Activated naive CD4-positive, alpha-beta T cell treated with anti-CD3 and anti-CD28 coated beads, Interleukin-2, amount 50 U/mL, for 24 hours (primary cell): ENCODE measurements around the gene PHF21B.
"Not testable (repeated sequence)": the region's sequence is repeated elsewhere in the genome, so short reads cannot be mapped to it uniquely, and the experiment has no call there.

Experiments
- H3K27ac Mint-ChIP-seq: one replicate; pipeline ENCODE4 v1.8.0; 2021; ENCODE audit warnings: mild to moderate bottlenecking, mixed read lengths
- H3K27me3 Mint-ChIP-seq: one replicate; pipeline ENCODE4 v1.8.0; 2021; ENCODE audit warnings: mixed read lengths
- H3K36me3 Mint-ChIP-seq: one replicate; pipeline ENCODE4 v1.8.0; 2021; ENCODE audit warnings: mixed read lengths
- H3K4me1 Mint-ChIP-seq: one replicate; pipeline ENCODE4 v1.8.0; 2021; ENCODE audit warnings: mixed read lengths
- H3K4me3 Mint-ChIP-seq: one replicate; pipeline ENCODE4 v1.8.0; 2021; ENCODE audit warnings: mild to moderate bottlenecking, mixed read lengths
- H3K9me3 Mint-ChIP-seq: one replicate; pipeline ENCODE4 v1.8.0; 2021; ENCODE audit warnings: mixed read lengths

The PHF21B gene

DNA sequence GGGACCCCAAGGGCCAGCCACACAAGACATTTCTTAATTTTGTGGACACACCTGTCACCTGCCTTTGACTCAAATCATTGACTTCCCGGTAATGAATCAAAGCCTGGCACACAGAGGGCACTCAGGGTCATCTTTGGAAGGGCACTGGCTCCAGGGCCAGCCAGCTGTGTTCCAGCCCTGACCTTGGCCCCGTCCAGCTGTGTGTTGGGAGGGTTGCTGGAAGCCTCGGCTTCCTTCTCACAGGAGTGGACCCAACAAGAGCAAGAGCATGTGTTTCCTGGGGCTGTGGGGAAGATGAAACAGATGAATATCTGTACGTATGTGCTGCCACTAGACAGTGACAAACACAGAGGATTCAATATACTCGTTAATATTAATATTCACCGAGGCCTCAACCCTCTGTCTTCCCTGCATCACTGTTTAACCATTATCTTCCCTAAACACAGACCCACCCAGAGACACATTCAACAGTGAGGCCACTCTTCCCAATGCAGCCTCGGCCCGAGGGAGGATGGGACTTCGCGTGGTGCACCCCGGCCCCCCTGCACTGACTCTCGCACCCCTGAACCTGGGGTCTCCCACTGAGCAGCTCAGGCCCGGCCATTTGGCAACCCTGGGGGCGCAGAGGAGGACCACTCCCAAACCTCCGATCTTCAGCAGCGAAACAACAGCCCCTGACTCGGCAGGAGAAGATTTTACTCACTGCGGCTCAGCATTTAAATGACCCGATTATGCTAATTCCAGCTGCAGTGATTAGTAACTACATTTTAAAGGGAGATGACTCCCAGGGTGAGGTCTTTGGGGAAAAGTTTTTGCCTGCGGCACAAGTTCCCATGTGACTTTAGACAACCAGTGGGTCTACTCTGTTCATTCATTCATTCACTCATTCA is 45.7 kb downstream of the PHF21B start:
- no peak overlapping the region for H3K27ac Mint-ChIP-seq
- H3K4me1 Mint-ChIP-seq, result no peaks in the 10 kb centered on the region

DNA sequence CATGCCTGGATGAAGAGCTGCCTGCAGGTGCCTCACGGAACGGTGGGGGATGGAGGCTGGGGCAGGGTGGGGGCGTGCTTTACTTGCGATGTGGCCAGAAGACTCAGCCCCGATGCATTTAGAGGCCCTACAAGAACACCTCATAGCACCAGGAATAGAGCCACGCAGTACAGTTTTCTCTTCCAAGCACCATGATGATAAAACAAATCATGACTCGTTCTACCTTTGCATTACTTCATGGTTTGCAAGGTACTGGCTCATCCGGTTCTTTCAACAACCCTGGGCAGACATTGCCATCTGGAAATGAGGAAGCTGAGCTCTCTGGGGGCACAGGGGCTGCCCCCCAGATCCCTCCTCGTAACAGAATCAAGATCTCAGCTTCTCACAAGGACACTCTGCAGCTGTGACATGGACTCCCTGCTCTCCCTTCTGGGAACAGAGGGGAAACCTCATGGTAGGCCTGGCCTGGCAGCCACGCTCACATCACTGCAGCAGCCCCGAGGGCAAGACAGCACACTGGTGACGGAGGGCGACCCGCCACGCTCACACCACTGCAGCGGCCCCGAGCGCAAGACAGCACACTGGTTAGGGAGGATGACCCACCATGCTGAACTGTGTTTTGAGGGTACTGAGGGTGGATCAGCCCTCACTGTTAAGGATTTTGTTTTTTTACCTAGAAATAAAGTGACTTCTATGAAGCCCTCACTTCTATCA is 46.9 kb downstream of the PHF21B start:
- Mint-ChIP-seq H3K27ac (no peak overlapping the region), H3K4me1 (no peaks in the 10 kb centered on the region), H3K36me3 (no peaks in the 10 kb centered on the region)

More for the DNA sequence above, 45.7 kb downstream of the PHF21B start:
- Mint-ChIP-seq H3K27me3 (peaks cover 2% of the 10 kb centered on the region), H3K36me3 (no peaks in the 10 kb centered on the region), H3K9me3 (no peaks in the 10 kb centered on the region), H3K4me3 (no peak overlapping the region)

DNA sequence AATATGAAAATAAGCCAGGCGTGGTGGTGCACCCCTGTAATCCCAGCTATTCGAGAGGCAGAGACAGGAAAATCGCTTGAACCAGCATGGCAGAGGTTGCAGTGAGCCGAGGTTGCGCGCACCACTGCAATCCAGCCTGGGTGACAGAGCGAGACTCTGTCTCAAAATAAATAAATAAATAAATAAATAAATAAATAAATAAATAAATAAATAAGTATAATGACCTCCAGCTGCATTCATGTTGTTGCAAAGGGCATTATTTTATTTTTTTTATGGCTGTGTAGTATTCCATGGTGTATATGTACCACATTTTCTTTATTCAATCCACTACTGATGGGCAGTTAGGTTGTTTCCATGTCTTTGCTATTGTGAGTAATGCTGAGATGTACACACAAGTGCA is 48.1 kb downstream of the PHF21B start:
- H3K4me3 Mint-ChIP-seq, H3K27ac Mint-ChIP-seq, H3K4me1 Mint-ChIP-seq, H3K36me3 Mint-ChIP-seq, H3K27me3 Mint-ChIP-seq, H3K9me3 Mint-ChIP-seq: not testable (repeated sequence)

More for the DNA sequence above, 46.9 kb downstream of the PHF21B start:
- Mint-ChIP-seq H3K4me3 (no peak overlapping the region), H3K9me3 (no peaks in the 10 kb centered on the region), H3K27me3 (peaks cover 2% of the 10 kb centered on the region)

GRCh38 chr22:44956840-44957767 is 52.7 kb downstream of the PHF21B start:
- Mint-ChIP-seq H3K36me3 (no peaks in the 10 kb centered on the region), H3K9me3 (no peaks in the 10 kb centered on the region), H3K27me3 (peaks cover 5% of the 10 kb centered on the region), H3K4me3 (no peak overlapping the region), H3K27ac (no peak overlapping the region), H3K4me1 (no peaks in the 10 kb centered on the region)

DNA sequence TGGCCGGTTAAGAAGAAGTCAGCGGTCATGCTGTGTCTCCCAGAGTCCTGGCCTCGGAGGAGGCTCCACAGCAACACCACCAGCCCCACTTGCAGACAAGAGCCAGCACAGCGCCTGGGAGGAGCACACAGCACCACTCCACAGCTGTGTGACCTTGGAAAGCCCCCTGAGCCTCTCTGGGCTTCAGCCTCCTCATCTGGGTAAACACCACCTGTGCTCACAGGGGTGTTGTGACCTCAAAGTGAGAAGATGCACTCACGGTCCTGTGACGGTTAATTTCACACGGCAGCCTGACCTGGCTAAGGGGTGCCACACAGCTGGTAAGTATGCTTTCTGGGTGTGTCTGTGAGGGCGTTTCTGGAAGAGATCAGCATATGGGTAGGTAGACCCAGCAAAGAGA is 54.7 kb downstream of the PHF21B start:
- Mint-ChIP-seq H3K4me3 (no peak overlapping the region), H3K9me3 (peaks cover 8% of the 10 kb centered on the region), H3K4me1 (no peaks in the 10 kb centered on the region), H3K27ac (no peak overlapping the region), H3K36me3 (no peaks in the 10 kb centered on the region), H3K27me3 (peaks cover 3% of the 10 kb centered on the region)

GRCh38 chr22:44954149-44954548 is 55.7 kb downstream of the PHF21B start:
- H3K36me3 Mint-ChIP-seq, result no peaks in the 10 kb centered on the region
- H3K9me3 Mint-ChIP-seq, result peaks cover 8% of the 10 kb centered on the region
- no peaks in the 10 kb centered on the region for H3K4me1 Mint-ChIP-seq

GRCh38 chr22:44952863-44953746 is 56.7 kb downstream of the PHF21B start:
- H3K27ac Mint-ChIP-seq, result peak overlapping the region; percentile 70
- H3K4me3 Mint-ChIP-seq, result no peak overlapping the region
- H3K9me3 Mint-ChIP-seq, result peaks cover 8% of the 10 kb centered on the region
- H3K36me3 Mint-ChIP-seq, result no peaks in the 10 kb centered on the region
- H3K4me1 Mint-ChIP-seq, result no peaks in the 10 kb centered on the region
- H3K27me3 Mint-ChIP-seq, result peaks cover 3% of the 10 kb centered on the region

More at GRCh38 chr22:44954149-44954548, 55.7 kb downstream of the PHF21B start:
- Mint-ChIP-seq H3K27me3 (peaks cover 3% of the 10 kb centered on the region), H3K27ac (no peak overlapping the region), H3K4me3 (no peak overlapping the region)

- Mint-ChIP-seq H3K36me3 (no peaks in the 10 kb centered on the region), H3K27me3 (peaks cover 3% of the 10 kb centered on the region), H3K27ac (no peak overlapping the region), H3K9me3 (peaks cover 8% of the 10 kb centered on the region), H3K4me3 (no peak overlapping the region), H3K4me1 (no peaks in the 10 kb centered on the region)
These were observed 58.3 kb downstream of the PHF21B start for GRCh38 chr22:44951510-44951816.

GRCh38 chr22:44950806-44951509 is 58.8 kb downstream of the PHF21B start:
- Mint-ChIP-seq H3K27ac (no peak overlapping the region), H3K4me1 (no peaks in the 10 kb centered on the region), H3K4me3 (no peak overlapping the region), H3K27me3 (peaks cover 3% of the 10 kb centered on the region), H3K9me3 (peaks cover 8% of the 10 kb centered on the region), H3K36me3 (no peaks in the 10 kb centered on the region)

DNA sequence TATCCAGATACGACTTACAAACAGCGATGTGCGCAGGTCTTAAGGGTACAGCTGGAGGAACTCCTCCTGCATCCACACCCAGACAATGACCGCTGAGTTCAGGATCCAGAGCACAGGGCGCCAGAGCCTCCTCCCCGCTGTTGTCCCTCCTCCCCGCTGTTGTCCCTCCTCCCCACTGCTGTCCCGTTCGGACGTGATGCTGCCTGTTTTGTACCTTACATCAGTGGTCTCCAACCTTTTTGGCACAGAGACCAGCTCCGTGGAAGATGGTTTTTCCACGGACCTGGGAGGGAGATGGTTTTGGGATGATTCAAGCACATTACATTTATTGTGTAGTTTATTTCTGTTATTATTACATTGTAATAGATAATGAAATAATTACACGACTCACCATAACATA is 62.0 kb downstream of the PHF21B start:
- Mint-ChIP-seq H3K27ac (no peak overlapping the region), H3K36me3 (no peaks in the 10 kb centered on the region), H3K9me3 (peaks cover 8% of the 10 kb centered on the region), H3K4me3 (no peak overlapping the region), H3K4me1 (no peaks in the 10 kb centered on the region), H3K27me3 (no peaks in the 10 kb centered on the region)

DNA sequence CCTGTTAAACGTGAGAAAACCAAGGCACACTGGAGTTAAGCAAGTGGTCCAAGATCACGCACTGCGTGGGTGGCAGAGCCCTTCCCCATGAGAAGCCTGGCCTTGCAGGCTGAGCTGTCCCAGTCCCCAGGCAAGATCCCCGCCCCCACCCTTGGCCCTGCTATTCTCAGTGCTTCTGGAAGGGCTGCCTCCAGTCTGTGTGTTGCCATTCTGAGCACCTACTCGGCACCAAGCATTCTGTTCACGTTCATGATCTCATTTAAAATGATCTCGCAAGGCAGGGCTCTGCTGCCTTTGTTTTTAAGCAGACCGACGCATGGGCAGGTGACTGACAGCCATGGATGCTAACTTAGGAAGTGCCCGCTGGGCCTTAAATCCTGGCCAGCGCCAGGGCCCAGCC is 62.8 kb downstream of the PHF21B start:
- Mint-ChIP-seq H3K9me3 (peaks cover 8% of the 10 kb centered on the region), H3K27me3 (no peaks in the 10 kb centered on the region), H3K4me3 (no peak overlapping the region), H3K4me1 (no peaks in the 10 kb centered on the region), H3K36me3 (no peaks in the 10 kb centered on the region), H3K27ac (no peak overlapping the region)

DNA sequence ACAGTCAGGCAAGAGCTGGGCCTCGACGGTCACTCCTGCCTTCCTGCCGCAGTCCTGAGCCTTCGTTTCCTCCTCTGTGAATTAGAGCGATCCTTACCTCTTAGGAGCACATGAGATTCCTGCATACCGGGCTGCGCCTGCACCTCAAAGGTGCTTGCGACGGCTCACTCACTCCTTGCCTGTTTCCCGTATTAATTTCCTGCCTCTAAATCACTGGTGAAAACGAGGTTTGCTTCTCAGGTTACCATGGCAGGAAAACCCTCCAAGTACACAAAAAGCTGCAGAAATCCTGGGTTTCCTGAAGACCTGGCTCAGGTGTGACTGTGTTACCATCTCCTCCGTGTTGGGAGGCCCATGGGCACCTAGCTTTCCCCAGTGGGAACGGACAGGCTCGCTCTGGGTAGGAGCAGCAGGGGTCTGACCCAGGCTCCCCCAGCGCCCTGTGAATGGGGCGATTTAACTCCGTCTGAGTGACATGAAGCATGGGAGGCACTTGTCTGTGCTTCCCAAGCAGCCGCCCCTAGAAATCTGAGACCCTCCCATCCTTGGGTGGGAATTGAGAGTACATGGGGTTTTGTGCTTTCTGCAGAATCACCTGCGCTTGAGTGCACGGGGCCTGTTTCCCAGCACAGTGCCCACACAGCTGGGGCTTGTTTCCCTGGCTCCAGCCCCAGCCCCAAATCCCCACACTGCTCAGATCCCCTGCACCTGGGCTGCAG is 64.8 kb downstream of the PHF21B start:
- Mint-ChIP-seq H3K4me1 (no peaks in the 10 kb centered on the region), H3K27me3 (peaks cover 1% of the 10 kb centered on the region), H3K9me3 (no peaks in the 10 kb centered on the region), H3K4me3 (no peak overlapping the region), H3K27ac (no peak overlapping the region), H3K36me3 (no peaks in the 10 kb centered on the region)

DNA sequence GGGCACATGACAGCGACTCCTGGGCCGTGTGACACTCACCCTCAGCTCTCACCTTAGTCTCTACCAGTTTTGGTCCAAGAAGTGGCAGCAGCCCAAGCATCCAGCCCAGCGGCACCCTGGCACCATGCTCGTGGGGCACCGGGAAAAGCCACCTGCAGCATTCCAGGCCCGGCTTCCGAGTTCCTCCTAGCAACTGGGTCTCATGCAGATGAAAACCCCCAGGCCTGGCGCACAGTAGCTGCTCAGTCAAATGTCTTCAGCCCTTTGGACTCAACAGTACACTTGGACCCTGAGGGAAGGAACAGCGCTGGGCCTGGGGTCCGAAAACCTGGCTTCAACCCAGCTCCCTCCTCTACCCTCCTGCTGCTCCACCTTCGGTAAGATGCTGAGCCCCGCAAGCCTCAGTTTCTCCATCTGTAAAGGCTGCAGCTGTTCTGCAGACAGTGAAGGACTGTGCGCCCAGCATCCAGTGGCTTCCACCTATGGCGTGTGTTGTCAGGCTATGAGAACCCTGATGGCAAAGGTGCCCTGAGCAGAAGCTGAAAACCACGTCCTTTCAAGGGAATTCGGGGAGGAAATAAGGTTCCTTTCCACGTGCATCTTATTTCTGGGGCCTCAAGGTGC is 66.0 kb downstream of the PHF21B start:
- H3K4me1 Mint-ChIP-seq, result no peaks in the 10 kb centered on the region
- H3K4me3 Mint-ChIP-seq, result no peak overlapping the region
- H3K27ac Mint-ChIP-seq, result no peak overlapping the region
- no peaks in the 10 kb centered on the region for H3K9me3 Mint-ChIP-seq
- peaks cover 1% of the 10 kb centered on the region for H3K27me3 Mint-ChIP-seq
- no peaks in the 10 kb centered on the region for H3K36me3 Mint-ChIP-seq
